ENCODE data around the gene ARHGEF16. TPM values are rescaled to one million over a fixed set of nuclear protein-coding genes. Genes with fewer than 3 reads are reported as not detected.

The ARHGEF16 gene
- total and polyA plus RNA-seq, 2 donors from 2014 or later, result 15.5 to 39.3 TPM

GRCh38 chr1:3460672-3461131 lies 6.2 kb downstream of the ARHGEF16 start:
- intact Hi-C loops (cut with DNase I), result no loop called here
- H3K4me1 ChIP-seq (ENCODE audit: control insufficient read depth in 2 of 3, insufficient read depth in 2 of 3, low read depth in 1 of 3, low read length in 3 of 3), result peaks cover 0 to 42% (median 31%) of the 10 kb centered on the region in 3 donors
- no peak for FAIRE-seq
- peaks cover 0 to 3% (median 0%) of the 10 kb centered on the region in 3 donors for H3K36me3 ChIP-seq (ENCODE audit: control insufficient read depth in 2 of 3, insufficient read depth in 3 of 3, low read length in 3 of 3)
- peak overlapping the region; percentile 51 to 74 for H3K27ac ChIP-seq (ENCODE audit: low read depth in 2 of 2, low read length in 2 of 2)
- no peaks in the 10 kb centered on the region for H3K9me3 ChIP-seq (ENCODE audit: control insufficient read depth in 2 of 3, insufficient read depth in 1 of 3, low read length in 3 of 3)
- H3K9ac ChIP-seq (ENCODE audit: low read length in 3 of 3), result no peak overlapping the region
- no peak overlapping the region for H3K4me3 ChIP-seq (ENCODE audit: low read length in 3 of 3)
- no peaks in the 10 kb centered on the region for H3K27me3 ChIP-seq (ENCODE audit: control insufficient read depth, insufficient read depth, low read length)
- no peak for TF ChIP-seq CTCF (IDR thresholded peaks at IDR 0.05; ENCODE audit: borderline replicate concordance, extremely low read depth, insufficient read depth)
- DNase-seq, result peak; percentile 78 to 88 (median 82)

- Histone ChIP-seq H3K9me3 (ENCODE audit: control insufficient read depth in 2 of 3, insufficient read depth in 1 of 3, low read length in 3 of 3) (no peaks in the 10 kb centered on the region), H3K27me3 (ENCODE audit: control insufficient read depth, insufficient read depth, low read length) (no peaks in the 10 kb centered on the region), H3K4me3 (ENCODE audit: low read length in 3 of 3) (no peak overlapping the region), H3K4me1 (ENCODE audit: control insufficient read depth in 2 of 3, insufficient read depth in 2 of 3, low read depth in 1 of 3, low read length in 3 of 3) (peaks cover 0 to 37% (median 31%) of the 10 kb centered on the region in 3 donors), H3K9ac (ENCODE audit: low read length in 3 of 3) (no peak overlapping the region), H3K36me3 (ENCODE audit: control insufficient read depth in 2 of 3, insufficient read depth in 3 of 3, low read length in 3 of 3) (peaks cover 0 to 3% (median 0%) of the 10 kb centered on the region in 3 donors), H3K27ac (ENCODE audit: low read depth in 2 of 2, low read length in 2 of 2) (peak overlapping the region in 1 of 2 donors; percentile 28)
- DNase-seq, result peak in 2 of 5 donors; percentile 42 to 68
- intact Hi-C loops (cut with DNase I), result no loop called here
- no peak for TF ChIP-seq CTCF (IDR thresholded peaks at IDR 0.05; ENCODE audit: borderline replicate concordance, extremely low read depth, insufficient read depth)
- FAIRE-seq, result no peak
Measured at GRCh38 chr1:3461238-3461933, 6.9 kb downstream of the ARHGEF16 start.

- DNase-seq, result peak in 2 of 5 donors; percentile 39 to 67
- no peak for TF ChIP-seq CTCF (IDR thresholded peaks at IDR 0.05; ENCODE audit: borderline replicate concordance, extremely low read depth, insufficient read depth)
- Histone ChIP-seq H3K9me3 (ENCODE audit: control insufficient read depth in 2 of 3, insufficient read depth in 1 of 3, low read length in 3 of 3) (no peaks in the 10 kb centered on the region), H3K36me3 (ENCODE audit: control insufficient read depth in 2 of 3, insufficient read depth in 3 of 3, low read length in 3 of 3) (peaks cover 0 to 3% (median 0%) of the 10 kb centered on the region in 3 donors), H3K27ac (ENCODE audit: low read depth in 2 of 2, low read length in 2 of 2) (no peak overlapping the region), H3K27me3 (ENCODE audit: control insufficient read depth, insufficient read depth, low read length) (no peaks in the 10 kb centered on the region), H3K4me1 (ENCODE audit: control insufficient read depth in 2 of 3, insufficient read depth in 2 of 3, low read depth in 1 of 3, low read length in 3 of 3) (peaks cover 0 to 32% (median 31%) of the 10 kb centered on the region in 3 donors), H3K9ac (ENCODE audit: low read length in 3 of 3) (no peak overlapping the region), H3K4me3 (ENCODE audit: low read length in 3 of 3) (no peak overlapping the region)
- intact Hi-C loops (cut with DNase I), result no loop called here
- no peak for FAIRE-seq
Measured at GRCh38 chr1:3461934-3462275, 7.4 kb downstream of the ARHGEF16 start.
